HG02678 (cell line): ENCODE data around the gene SNX15.

ENCODE experiments used
- ATAC-seq: cut with Tn5 transposase; IDR thresholded peaks from one replicate; pipeline ENCODE4 v1.9.1; 2021; ENCODE audit warnings: mild to moderate bottlenecking, moderate library complexity; ENCODE audit not compliant: unreplicated experiment

SNX15 gene

DNA sequence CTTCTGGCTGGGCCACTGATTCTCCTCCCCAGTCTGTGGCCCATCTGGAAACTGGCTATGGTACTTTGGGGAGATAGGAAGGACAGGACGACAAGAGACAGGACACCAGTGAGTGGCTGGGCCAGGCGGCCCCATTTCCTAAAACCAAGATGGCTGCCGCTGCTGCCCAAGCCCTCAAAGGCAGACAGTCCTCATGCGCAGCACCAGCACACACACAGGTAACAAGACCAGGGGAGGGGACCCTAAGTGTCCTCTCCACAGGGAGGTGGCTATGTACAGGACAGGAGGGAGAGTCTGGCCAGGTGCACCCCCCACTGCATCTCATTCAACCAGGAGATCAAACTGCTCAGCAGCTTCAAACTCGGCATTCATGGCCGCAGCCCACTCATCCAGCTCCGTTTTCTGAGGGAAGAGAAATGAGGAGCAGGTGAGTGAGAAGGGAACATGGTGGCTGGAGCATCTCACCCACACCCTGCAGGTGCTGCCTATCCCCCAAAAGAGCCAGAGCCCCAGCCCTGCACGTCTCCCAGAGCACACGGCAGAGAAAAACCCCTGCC, 51.6 kb downstream of the SNX15 start:
- no peak for ATAC-seq

DNA sequence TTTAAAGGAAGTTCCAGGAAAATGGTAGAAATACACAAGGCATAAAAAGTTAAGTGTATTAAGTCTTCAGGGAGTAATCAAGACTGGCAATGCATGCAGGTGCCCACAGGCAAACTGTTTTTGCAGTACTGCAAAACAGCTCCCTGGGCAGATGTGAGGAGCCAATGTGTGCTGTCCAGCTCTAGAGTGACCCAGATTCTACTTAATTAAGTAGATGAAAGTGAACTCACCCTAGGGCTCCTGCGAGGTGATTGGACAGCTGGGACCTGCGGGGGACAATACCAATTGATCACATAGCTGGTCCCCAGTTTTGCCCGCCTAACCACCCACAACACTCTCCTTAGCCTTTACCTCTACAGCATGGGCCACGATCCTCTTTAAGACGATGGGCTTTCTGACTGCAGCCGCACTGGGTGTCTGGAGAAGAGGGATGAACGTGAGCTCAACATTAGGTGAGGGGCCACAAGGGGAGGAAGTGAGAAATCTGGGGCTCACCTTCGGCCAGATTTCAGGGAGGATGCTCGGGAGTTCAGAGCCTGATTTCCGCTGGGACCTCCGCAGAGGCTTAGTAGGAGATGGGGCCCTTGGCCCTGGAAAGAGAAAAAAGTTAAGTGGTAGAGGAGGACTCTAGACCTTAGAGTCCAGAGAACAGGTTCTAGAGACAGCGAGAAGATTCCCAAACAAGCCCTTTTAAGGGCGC, 56.0 kb downstream of the SNX15 start:
- peak; percentile 15 for ATAC-seq

- ATAC-seq = peak; percentile 88
Measured at GRCh38 chr11:65083834-65084597, 56.8 kb downstream of the SNX15 start, which contains the start of the genes CDCA5 and ZFPL1. Gene CDCA5, minus strand, starts transcription at chr11:65084040. Its CDS starts 62 bp downstream, at chr11:65083978. Gene ZFPL1, plus strand, starts transcription at chr11:65084222. Its CDS starts 477 bp downstream, at chr11:65084699.

GRCh38 chr11:65084598-65085375, 57.5 kb downstream of the SNX15 start:
- no peak for ATAC-seq

GRCh38 chr11:65085446-65085845, 58.2 kb downstream of the SNX15 start:
- ATAC-seq = no peak

GRCh38 chr11:65086809-65087208, 59.6 kb downstream of the SNX15 start:
- no peak for ATAC-seq

GRCh38 chr11:65087216-65087615, 60.0 kb downstream of the SNX15 start:
- no peak for ATAC-seq

- no peak for ATAC-seq
Measured at GRCh38 chr11:65087827-65088226, 60.6 kb downstream of the SNX15 start.

DNA sequence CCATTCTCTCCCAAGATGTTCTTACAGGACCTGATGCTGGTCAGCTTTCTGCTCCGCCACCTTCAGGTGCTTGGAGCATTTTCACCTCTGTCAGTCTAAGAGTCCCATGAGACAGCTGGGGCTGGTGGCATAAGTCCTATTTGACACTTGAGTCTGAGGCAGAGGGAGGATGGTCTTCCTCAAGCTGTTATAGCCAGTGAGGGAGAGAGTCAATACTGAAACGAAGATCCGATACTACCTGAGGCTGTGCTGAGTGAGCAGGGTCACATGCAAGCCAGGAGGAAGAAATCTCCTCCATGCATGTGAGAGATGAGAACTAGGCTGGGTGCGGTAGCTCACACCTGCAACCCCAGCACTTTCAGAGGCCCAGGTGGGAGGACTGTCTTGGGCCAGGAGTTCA, 62.4 kb downstream of the SNX15 start:
- no peak for ATAC-seq
